Mucosa of stomach (tissue), 1 donor: Measurements from ENCODE around the gene UNC50.

Experiments used
- H3K27me3 ChIP-seq: one replicate; pipeline ENCODE4 v1.7.0; 2013; ENCODE audit warnings: mild to moderate bottlenecking, low read length; ENCODE audit not compliant: control insufficient read depth, insufficient read depth
- H3K36me3 ChIP-seq: one replicate; pipeline ENCODE4 v1.7.0; 2013; ENCODE audit warnings: low read length; ENCODE audit not compliant: control insufficient read depth, insufficient read depth
- H3K4me1 ChIP-seq: one replicate; pipeline ENCODE4 v1.7.0; 2013; ENCODE audit warnings: mild to moderate bottlenecking, low read length; ENCODE audit not compliant: control insufficient read depth, insufficient read depth
- H3K4me3 ChIP-seq: one replicate; pipeline ENCODE4 v1.7.0; 2013; ENCODE audit warnings: low read length
- H3K9ac ChIP-seq: one replicate; pipeline ENCODE4 v1.7.0; 2013; ENCODE audit warnings: mild to moderate bottlenecking, low read length, moderate library complexity
- H3K9me3 ChIP-seq: one replicate; pipeline ENCODE4 v1.7.0; 2013; ENCODE audit warnings: mild to moderate bottlenecking, low read length, moderate library complexity; ENCODE audit not compliant: control insufficient read depth
- donor health status: Pancreatic carcinoma.

Gene UNC50

DNA sequence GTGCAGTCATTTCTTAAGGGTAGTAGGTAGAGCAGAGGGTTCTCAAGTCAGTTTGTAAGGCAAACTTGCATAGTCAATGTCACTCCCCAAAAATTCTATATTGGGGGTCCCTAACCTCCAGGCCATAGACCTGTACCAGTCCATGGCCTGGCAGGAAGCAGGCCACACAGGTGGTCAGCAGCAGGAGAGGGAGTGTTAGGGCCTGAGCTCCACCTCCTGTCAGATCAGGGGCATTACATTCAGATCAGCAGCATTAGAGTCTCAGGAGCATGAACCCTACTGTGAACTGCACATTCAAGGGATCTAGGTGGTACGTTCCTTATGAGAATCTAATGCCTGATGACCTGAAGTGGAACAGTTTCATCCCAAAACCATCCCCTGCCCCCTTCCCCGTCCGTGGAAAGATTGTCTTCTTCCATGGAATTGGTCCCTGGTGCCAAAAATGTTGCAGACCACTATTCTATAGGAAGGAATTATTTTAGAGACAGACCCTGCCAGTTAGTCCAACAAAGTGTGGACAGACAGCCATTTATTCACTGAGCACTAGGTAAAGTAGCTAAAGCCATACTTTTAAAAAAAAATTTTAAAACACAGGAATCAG lies 6.8 kb upstream of the UNC50 start:
- Histone ChIP-seq H3K4me3 (no peak overlapping the region), H3K36me3 (peaks cover 7% of the 10 kb centered on the region), H3K9me3 (no peaks in the 10 kb centered on the region), H3K9ac (no peak overlapping the region), H3K27me3 (no peaks in the 10 kb centered on the region), H3K4me1 (peaks cover 2% of the 10 kb centered on the region)

GRCh38 chr2:98604547-98604946 lies 3.8 kb upstream of the UNC50 start:
- Histone ChIP-seq H3K36me3 (peaks cover 7% of the 10 kb centered on the region), H3K9me3 (no peaks in the 10 kb centered on the region), H3K27me3 (no peaks in the 10 kb centered on the region), H3K4me3 (no peak overlapping the region), H3K9ac (no peak overlapping the region), H3K4me1 (peaks cover 15% of the 10 kb centered on the region)

GRCh38 chr2:98605076-98605475 lies 3.3 kb upstream of the UNC50 start:
- no peaks in the 10 kb centered on the region for H3K27me3 ChIP-seq
- no peak overlapping the region for H3K9ac ChIP-seq
- H3K4me1 ChIP-seq, result peaks cover 18% of the 10 kb centered on the region
- H3K4me3 ChIP-seq, result no peak overlapping the region
- H3K36me3 ChIP-seq, result peaks cover 4% of the 10 kb centered on the region
- no peaks in the 10 kb centered on the region for H3K9me3 ChIP-seq

DNA sequence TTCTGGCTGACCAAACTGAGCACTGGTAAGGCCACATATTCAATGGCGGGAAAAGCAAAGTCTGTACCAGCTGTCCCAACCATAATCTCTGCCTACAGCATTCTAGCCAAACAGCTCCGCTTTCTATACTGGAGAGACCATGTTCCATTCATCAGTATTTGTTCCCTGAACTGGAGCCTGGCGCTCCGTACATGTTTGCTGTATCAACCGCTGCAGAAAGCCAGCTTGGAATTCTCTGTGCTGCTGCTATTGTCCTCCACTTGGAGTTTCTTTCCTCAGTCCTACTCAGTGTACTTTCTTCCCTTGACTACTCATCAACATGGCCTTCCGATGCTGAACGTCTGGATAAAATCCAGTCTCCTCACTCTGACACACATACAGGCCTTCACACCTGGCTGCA lies 2.0 kb upstream of the UNC50 start:
- Histone ChIP-seq H3K36me3 (no peaks in the 10 kb centered on the region), H3K9ac (no peak overlapping the region), H3K4me3 (no peak overlapping the region), H3K27me3 (no peaks in the 10 kb centered on the region), H3K4me1 (peaks cover 24% of the 10 kb centered on the region), H3K9me3 (no peaks in the 10 kb centered on the region)

DNA sequence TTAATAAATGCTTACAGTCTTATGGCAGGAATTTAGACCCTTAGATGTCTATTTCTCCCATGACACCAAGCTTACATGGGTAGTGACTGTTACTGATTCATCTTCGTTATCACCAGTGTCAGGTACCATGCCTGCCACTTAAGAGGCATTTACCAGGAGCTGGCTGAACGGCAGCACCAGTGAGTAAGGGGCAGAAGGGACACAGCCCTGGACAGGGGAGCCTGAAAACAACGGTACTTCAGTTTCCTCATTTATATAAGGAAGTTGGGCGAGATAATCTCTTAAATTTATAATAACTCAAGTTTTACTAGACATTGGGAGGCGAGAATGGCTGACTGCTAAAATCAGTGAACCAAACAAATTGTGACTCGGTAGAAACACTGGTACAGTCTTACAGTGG lies 1.3 kb upstream of the UNC50 start:
- H3K4me3 ChIP-seq, result no peak overlapping the region
- no peaks in the 10 kb centered on the region for H3K36me3 ChIP-seq
- H3K9me3 ChIP-seq, result no peaks in the 10 kb centered on the region
- H3K27me3 ChIP-seq, result no peaks in the 10 kb centered on the region
- peaks cover 24% of the 10 kb centered on the region for H3K4me1 ChIP-seq
- peak overlapping the region; percentile 20 for H3K9ac ChIP-seq

DNA sequence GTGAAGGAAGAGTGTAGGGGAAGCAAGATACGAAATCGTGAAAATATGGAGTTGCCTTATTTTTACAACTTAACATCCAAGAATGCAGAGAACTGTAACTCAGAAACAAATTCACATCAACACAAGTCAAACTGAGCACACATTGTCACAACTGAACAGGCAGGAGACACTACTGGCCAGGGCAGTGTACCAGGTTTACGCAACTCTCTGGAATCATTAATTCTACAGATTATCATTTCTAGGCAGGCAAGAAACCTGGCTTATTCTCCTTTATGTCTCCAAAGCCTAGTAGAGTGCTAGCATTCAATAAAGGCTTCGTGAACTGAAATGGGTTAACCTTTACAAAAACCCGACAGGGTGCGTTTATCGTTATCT lies 661 bp upstream of the UNC50 start:
- no peaks in the 10 kb centered on the region for H3K9me3 ChIP-seq
- peak overlapping the region; percentile 46 for H3K4me3 ChIP-seq

DNA sequence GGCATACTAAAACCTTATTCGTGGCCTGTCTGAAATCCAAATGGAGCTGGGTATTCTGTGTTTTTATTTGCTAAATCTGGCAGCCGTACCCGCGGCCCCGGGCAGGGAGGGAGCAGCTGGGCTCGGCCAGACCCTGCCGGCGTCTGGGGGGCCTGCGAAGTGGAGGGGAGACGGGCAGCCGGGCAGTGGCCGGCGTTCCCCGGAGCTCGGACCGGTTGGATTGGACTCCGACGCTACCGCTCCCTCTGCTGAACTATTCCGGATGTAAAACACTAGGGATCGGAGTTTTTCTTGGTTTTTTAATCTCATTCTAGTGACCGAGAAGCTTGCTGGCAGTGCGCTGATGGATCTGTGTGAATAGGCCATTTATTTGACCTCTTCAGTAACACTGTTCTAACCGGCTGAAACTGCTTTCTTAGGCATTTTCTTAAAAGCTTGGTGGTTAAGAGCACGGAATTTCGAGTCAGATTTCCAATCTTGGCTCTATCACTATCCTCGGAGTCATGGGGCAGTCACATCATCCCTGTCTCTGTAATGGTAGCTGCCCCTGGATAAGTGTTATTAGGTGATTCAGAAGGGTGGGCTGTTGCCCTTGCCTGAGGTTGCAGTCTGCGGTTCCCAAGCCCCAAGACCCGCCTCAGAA lies 694 bp downstream of the UNC50 start:
- H3K27me3 ChIP-seq, result no peaks in the 10 kb centered on the region
- peaks cover 24% of the 10 kb centered on the region for H3K4me1 ChIP-seq
- H3K9ac ChIP-seq, result peak overlapping the region; percentile 96
- peaks cover 6% of the 10 kb centered on the region for H3K36me3 ChIP-seq
- H3K4me3 ChIP-seq, result peak overlapping the region; percentile 46
- no peaks in the 10 kb centered on the region for H3K9me3 ChIP-seq

More for the DNA sequence above, 661 bp upstream of the UNC50 start:
- Histone ChIP-seq H3K36me3 (peaks cover 2% of the 10 kb centered on the region), H3K4me1 (peaks cover 24% of the 10 kb centered on the region), H3K9ac (peak overlapping the region; percentile 96), H3K27me3 (no peaks in the 10 kb centered on the region)

- Histone ChIP-seq H3K27me3 (no peaks in the 10 kb centered on the region), H3K36me3 (peaks cover 10% of the 10 kb centered on the region), H3K9me3 (no peaks in the 10 kb centered on the region), H3K4me1 (peaks cover 12% of the 10 kb centered on the region), H3K4me3 (no peak overlapping the region), H3K9ac (no peak overlapping the region)
Observed at GRCh38 chr2:98614024-98614739, 5.8 kb downstream of the UNC50 start.

DNA sequence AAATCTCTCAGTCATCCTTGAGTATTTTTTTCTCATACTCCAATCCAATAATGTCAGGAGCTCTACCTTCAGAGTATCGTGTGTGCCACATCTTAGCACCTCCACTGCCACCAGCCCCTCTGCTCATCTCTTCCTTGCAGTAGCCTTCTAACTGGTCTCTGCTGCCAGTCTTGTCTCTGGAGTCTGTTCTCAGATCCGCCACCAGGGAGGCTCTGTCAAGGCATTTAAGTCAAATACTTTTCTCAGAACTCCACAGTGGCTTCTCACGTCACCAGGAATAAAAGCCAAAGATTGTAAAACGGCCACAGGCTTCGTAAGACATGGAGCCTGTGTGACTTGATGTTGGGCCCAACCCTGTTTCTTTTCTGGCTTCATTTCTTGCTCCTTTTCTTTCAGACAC lies 7.1 kb downstream of the UNC50 start:
- no peaks in the 10 kb centered on the region for H3K9me3 ChIP-seq
- no peaks in the 10 kb centered on the region for H3K27me3 ChIP-seq
- no peak overlapping the region for H3K9ac ChIP-seq
- peaks cover 3% of the 10 kb centered on the region for H3K4me1 ChIP-seq
- H3K4me3 ChIP-seq, result no peak overlapping the region
- peaks cover 10% of the 10 kb centered on the region for H3K36me3 ChIP-seq

DNA sequence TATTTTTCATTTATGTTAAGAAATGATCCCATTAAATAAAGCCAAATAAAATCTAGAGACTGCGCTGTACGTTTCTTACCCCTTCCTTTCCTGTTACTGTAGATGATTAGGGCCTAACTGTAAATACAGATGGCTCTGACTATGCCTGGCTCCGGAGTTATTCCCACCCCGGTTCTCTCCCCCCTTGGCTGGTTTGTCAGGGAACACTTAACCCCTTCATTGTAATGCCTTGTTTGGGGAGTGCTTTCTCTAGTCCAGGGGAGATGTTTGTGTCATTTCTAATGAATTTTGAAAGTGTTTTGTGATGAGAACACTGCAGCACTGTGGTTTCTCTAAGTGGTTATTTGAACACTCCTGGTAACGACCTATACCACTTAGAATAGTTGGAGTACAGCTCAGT lies 8.8 kb downstream of the UNC50 start:
- Histone ChIP-seq H3K9me3 (no peaks in the 10 kb centered on the region), H3K4me1 (no peaks in the 10 kb centered on the region), H3K4me3 (no peak overlapping the region), H3K27me3 (no peaks in the 10 kb centered on the region), H3K36me3 (peaks cover 10% of the 10 kb centered on the region), H3K9ac (no peak overlapping the region)

DNA sequence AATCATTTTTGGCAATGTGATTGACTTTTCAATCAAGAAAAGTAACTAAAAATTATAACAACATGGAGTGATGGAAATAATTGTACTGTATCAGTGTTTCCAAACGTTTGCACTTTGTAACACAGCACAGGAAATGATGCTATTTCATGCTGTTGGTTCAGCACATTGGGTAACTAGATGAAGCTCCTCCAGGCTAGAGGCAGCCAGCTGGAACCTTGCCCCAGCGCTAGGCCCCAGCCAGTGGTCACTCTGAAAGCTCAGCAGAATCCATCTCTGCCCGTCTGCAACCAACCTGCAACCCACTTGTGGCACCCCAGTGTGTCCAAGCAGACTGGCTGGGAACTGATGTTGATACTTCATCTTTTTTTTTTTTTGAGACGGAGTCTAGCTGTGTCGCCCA lies 15.3 kb downstream of the UNC50 start:
- Histone ChIP-seq H3K27me3 (no peaks in the 10 kb centered on the region), H3K36me3 (no peaks in the 10 kb centered on the region), H3K4me3 (no peak overlapping the region), H3K9ac (no peak overlapping the region), H3K4me1 (no peaks in the 10 kb centered on the region), H3K9me3 (no peaks in the 10 kb centered on the region)

DNA sequence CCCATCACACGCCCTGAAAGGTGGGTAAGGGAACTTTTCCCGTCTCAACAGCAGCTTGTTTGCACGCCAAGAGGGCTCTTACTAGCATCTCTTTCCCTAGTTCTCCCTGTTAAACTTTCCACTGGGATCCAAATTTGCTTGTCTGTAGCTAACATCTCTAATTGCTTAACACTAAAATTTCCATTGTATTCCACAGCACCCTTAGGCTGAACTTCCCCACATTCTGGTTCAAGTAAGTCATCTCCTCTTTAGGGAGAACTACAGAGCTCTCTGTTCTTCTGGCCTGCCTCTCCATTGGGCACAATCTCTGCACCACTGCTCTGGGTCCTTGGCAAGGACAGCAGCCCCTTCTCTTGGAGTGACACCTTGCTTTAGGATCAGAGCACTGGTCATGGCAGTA lies 24.0 kb downstream of the UNC50 start:
- Histone ChIP-seq H3K27me3 (no peaks in the 10 kb centered on the region), H3K4me3 (no peak overlapping the region), H3K9ac (no peak overlapping the region), H3K9me3 (no peaks in the 10 kb centered on the region), H3K4me1 (no peaks in the 10 kb centered on the region), H3K36me3 (no peaks in the 10 kb centered on the region)
